GM12878 (cell line): ENCODE results near the gene LEPR. TPM values are rescaled to one million over a fixed set of nuclear protein-coding genes. Genes with fewer than 3 reads are reported as not detected.

Experiments
- BHLHE40 ChIP-seq, 2 experiments: fragments of 450-650 bp in 1 of 2; IDR thresholded peaks; 2 replicates each; pipeline ENCODE4 v1.6.1; 2011 to 2017; ENCODE audit warnings: low read depth in 2 of 2, borderline replicate concordance in 1 of 2, improper control_type of control experiment in 1 of 2, low read length in 1 of 2, mild to moderate bottlenecking in 1 of 2
- BRCA1 ChIP-seq: IDR thresholded peaks from 2 replicates; pipeline ENCODE4 v1.6.1; 2011; ENCODE audit warnings: low read depth, low read length, improper control_type of control experiment
- EGR1 ChIP-seq, 2 experiments: IDR thresholded peaks; 1 replicate in 1 of 2; 2 replicates in 1 of 2; pipeline ENCODE4 v1.6.1; 2011 to 2012; ENCODE audit warnings: low read depth in 2 of 2, low read length in 2 of 2, borderline replicate concordance in 1 of 2, mild to moderate bottlenecking in 1 of 2, moderate library complexity in 1 of 2
- EP300 ChIP-seq, 2 experiments: fragments of 150-350 bp in 1 of 2; IDR thresholded peaks; 2 replicates each; pipeline ENCODE4 v1.6.1; 2011 to 2012; ENCODE audit warnings: low read depth in 2 of 2, low read length in 2 of 2, borderline replicate concordance in 1 of 2, improper control_type of control experiment in 1 of 2, inconsistent platforms in 1 of 2; ENCODE audit not compliant: control insufficient read depth in 1 of 2
- HCFC1 ChIP-seq: fragments of 150-350 bp; IDR thresholded peaks from 2 replicates; pipeline ENCODE4 v1.6.1; 2014; ENCODE audit warnings: low read length
- HDGF ChIP-seq: fragments of 450-650 bp; IDR thresholded peaks from 2 replicates; pipeline ENCODE4 v1.6.1; 2016; ENCODE audit warnings: antibody characterized with exemption
- IKZF2 ChIP-seq, 2 experiments: fragments of 450-650 bp; IDR thresholded peaks; 2 replicates each; pipeline ENCODE4 v1.6.1; 2017; ENCODE audit warnings: mild to moderate bottlenecking in 2 of 2, moderate library complexity in 2 of 2
- KLF5 ChIP-seq: fragments of 450-650 bp; IDR thresholded peaks from 2 replicates; pipeline ENCODE4 v1.6.1; 2014; ENCODE audit warnings: mild to moderate bottlenecking; ENCODE audit not compliant: partially characterized antibody
- MYC ChIP-seq: IDR thresholded peaks from 2 replicates; pipeline ENCODE4 v1.6.1; 2011; ENCODE audit warnings: mild to moderate bottlenecking, low read length, moderate library complexity, inconsistent platforms; ENCODE audit not compliant: insufficient read depth, insufficient replicate concordance, insufficient read length, severe bottlenecking
- POLR2AphosphoS5 ChIP-seq: IDR thresholded peaks from 2 replicates; pipeline ENCODE4 v1.6.1; 2011; ENCODE audit warnings: mild to moderate bottlenecking, low read length, inconsistent platforms
- RBBP5 ChIP-seq: fragments of 200-600 bp; sonication (generic); conservative IDR thresholded peaks from 2 replicates; pipeline ENCODE4 v1.6.1; 2016
- RELA ChIP-seq: fragments of 450-650 bp; IDR thresholded peaks from 2 replicates; pipeline ENCODE4 v1.8.0; 2014; ENCODE audit warnings: borderline replicate concordance; ENCODE audit not compliant: partially characterized antibody
- SREBF2 ChIP-seq: IDR thresholded peaks from 2 replicates; pipeline ENCODE4 v1.6.1; 2012; ENCODE audit warnings: mild to moderate bottlenecking, low read length
- STAT1 ChIP-seq: fragments of 450-650 bp; conservative IDR thresholded peaks from 2 replicates; pipeline ENCODE4 v1.6.1; 2014; ENCODE audit warnings: antibody characterized with exemption, mild to moderate bottlenecking
- TCF3 ChIP-seq: IDR thresholded peaks from 2 replicates; pipeline ENCODE4 v1.6.1; 2012; ENCODE audit warnings: low read depth, mild to moderate bottlenecking, low read length, borderline replicate concordance; ENCODE audit not compliant: insufficient read depth
- WRNIP1 ChIP-seq: IDR thresholded peaks from 2 replicates; pipeline ENCODE4 v1.6.1; 2011; ENCODE audit warnings: low read depth, low read length, improper control_type of control experiment, borderline replicate concordance
- YBX1 ChIP-seq: fragments of 450-650 bp; IDR thresholded peaks from 2 replicates; pipeline ENCODE4 v1.6.1; 2016; ENCODE audit warnings: antibody characterized with exemption
- polyA plus RNA-seq, 11 experiments: library from polyadenylated mRNA; depleted of rRNA in 4 of 11; unstranded in 6 of 11; stranded (reverse) in 5 of 11; fragments of >200 nt; fragmentation: Nextera tagmentation in 4 of 11; fragmentation: Illumina TruSeq in 1 of 11; extraction: Ambion mirVana in 4 of 11; extraction: Trizol in 1 of 11; gene quantifications; 1 replicate in 1 of 11; 2 replicates in 10 of 11; pipeline versions ENCODE4 v1.2.1 to v1.2.3, GENCODE V29; 2011 to 2016; ENCODE audit warnings: inconsistent platforms in 2 of 11, missing spikeins in 2 of 11, low read depth in 1 of 11
- total RNA-seq, 4 experiments: library from RNA; depleted of rRNA in 3 of 4; stranded (reverse); fragments of >200 nt in 3 of 4; fragmentation: Illumina TruSeq in 1 of 4; extraction: Trizol in 1 of 4; gene quantifications; 2 replicates each; pipeline versions ENCODE4 v1.2.1 to v1.2.3, GENCODE V29; 2013 to 2021
- TF ChIP-seq, protein P1 (sequence below): fragments of 450-650 bp; IDR thresholded peaks from 2 replicates; pipeline ENCODE4 v1.6.1; 2017; ENCODE audit warnings: mild to moderate bottlenecking, moderate library complexity
- TF ChIP-seq, protein P2 (sequence below): fragments of 450-650 bp; IDR thresholded peaks from 2 replicates; pipeline ENCODE4 v1.6.1; 2016; ENCODE audit warnings: mild to moderate bottlenecking
- TF ChIP-seq, protein P3 (sequence below): fragments of 450-650 bp; formaldehyde crosslinking; IDR thresholded peaks from 2 replicates; pipeline ENCODE4 v1.5.0; 2022; ENCODE audit warnings: mild to moderate bottlenecking, missing genetic modification characterization

Gene LEPR
- total and polyA plus RNA-seq, 10 of the 15 experiments (the other 5 are each of a cell fraction or from before 2014, with no cell fraction given): 0.49 to 3.7 (median 1.2) TPM

DNA sequence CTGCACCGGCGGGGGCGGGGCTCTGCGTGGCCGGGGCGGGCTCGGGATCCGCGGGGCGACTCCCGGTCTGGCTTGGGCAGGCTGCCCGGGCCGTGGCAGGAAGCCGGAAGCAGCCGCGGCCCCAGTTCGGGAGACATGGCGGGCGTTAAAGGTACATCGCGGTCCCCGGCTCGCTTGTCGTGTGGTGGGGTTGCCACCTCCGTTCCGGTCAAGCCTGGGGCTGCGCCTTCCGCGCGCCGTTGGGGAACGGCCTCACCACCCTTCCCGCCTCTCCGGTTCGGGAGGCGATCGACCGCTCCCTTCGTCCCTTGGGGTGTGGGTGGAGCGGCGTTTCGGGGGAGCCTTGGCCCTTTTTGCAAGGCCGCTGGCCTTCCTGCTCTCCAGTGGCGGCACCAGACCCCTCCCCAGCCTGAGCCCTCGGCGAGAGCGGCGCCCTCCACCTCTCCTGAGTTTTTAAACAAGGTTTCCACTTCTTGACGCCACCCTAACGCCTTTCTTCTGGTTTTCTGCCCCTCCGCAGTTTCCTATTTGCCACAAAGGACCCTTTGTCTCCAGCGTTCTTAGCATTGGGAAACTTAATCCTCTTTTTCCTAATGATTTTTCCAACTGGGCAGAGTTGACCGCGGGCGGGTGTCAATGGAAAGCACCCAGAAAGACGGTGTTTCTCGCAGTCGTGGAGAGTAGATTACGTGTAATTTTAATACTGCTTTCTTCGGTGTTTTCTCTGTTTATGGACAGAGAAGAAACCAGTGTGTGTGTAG, at the start of gene LEPR, which contains the start of gene LEPROT (continued):
- TF ChIP-seq, protein P1, sequence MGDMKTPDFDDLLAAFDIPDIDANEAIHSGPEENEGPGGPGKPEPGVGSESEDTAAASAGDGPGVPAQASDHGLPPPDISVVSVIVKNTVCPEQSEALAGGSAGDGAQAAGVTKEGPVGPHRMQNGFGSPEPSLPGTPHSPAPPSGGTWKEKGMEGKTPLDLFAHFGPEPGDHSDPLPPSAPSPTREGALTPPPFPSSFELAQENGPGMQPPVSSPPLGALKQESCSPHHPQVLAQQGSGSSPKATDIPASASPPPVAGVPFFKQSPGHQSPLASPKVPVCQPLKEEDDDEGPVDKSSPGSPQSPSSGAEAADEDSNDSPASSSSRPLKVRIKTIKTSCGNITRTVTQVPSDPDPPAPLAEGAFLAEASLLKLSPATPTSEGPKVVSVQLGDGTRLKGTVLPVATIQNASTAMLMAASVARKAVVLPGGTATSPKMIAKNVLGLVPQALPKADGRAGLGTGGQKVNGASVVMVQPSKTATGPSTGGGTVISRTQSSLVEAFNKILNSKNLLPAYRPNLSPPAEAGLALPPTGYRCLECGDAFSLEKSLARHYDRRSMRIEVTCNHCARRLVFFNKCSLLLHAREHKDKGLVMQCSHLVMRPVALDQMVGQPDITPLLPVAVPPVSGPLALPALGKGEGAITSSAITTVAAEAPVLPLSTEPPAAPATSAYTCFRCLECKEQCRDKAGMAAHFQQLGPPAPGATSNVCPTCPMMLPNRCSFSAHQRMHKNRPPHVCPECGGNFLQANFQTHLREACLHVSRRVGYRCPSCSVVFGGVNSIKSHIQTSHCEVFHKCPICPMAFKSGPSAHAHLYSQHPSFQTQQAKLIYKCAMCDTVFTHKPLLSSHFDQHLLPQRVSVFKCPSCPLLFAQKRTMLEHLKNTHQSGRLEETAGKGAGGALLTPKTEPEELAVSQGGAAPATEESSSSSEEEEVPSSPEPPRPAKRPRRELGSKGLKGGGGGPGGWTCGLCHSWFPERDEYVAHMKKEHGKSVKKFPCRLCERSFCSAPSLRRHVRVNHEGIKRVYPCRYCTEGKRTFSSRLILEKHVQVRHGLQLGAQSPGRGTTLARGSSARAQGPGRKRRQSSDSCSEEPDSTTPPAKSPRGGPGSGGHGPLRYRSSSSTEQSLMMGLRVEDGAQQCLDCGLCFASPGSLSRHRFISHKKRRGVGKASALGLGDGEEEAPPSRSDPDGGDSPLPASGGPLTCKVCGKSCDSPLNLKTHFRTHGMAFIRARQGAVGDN: peak; percentile 61; the same call in 1 of the 2 replicates
- TF ChIP-seq, protein P2, sequence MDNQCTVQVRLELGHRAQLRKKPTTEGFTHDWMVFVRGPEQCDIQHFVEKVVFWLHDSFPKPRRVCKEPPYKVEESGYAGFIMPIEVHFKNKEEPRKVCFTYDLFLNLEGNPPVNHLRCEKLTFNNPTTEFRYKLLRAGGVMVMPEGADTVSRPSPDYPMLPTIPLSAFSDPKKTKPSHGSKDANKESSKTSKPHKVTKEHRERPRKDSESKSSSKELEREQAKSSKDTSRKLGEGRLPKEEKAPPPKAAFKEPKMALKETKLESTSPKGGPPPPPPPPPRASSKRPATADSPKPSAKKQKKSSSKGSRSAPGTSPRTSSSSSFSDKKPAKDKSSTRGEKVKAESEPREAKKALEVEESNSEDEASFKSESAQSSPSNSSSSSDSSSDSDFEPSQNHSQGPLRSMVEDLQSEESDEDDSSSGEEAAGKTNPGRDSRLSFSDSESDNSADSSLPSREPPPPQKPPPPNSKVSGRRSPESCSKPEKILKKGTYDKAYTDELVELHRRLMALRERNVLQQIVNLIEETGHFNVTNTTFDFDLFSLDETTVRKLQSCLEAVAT: peak; percentile 42
- TF ChIP-seq KLF5: peak; percentile 63
- TF ChIP-seq HDGF: 0 out of 2 replicates have a peak, but pooled peaks have one; percentile 12
- no peak for TF ChIP-seq EP300 (IDR thresholded peaks at IDR 0.05; ENCODE audit: borderline replicate concordance in 1 of 2, control insufficient read depth in 1 of 2, low read depth in 2 of 2, low read length in 2 of 2)
- no peak for TF ChIP-seq WRNIP1
- TF ChIP-seq BHLHE40 (IDR thresholded peaks at IDR 0.05; ENCODE audit: borderline replicate concordance in 1 of 2, low read depth in 2 of 2, low read length in 1 of 2): peak in 1 of 2 experiments; percentile 40; a peak in 1 of 4 replicates
- no peak for TF ChIP-seq SREBF2
- no peak for TF ChIP-seq BRCA1
- TF ChIP-seq TCF3: 0 out of 2 replicates have a peak, but pooled peaks have one; percentile 14
- TF ChIP-seq EGR1 (IDR thresholded peaks at IDR 0.05; ENCODE audit: borderline replicate concordance in 1 of 2, low read depth in 2 of 2, low read length in 2 of 2): 0 out of 3 replicates have a peak, but pooled peaks of 1 of the 2 experiments have one; percentile 27
- TF ChIP-seq YBX1: no peak
- TF ChIP-seq, protein P3, sequence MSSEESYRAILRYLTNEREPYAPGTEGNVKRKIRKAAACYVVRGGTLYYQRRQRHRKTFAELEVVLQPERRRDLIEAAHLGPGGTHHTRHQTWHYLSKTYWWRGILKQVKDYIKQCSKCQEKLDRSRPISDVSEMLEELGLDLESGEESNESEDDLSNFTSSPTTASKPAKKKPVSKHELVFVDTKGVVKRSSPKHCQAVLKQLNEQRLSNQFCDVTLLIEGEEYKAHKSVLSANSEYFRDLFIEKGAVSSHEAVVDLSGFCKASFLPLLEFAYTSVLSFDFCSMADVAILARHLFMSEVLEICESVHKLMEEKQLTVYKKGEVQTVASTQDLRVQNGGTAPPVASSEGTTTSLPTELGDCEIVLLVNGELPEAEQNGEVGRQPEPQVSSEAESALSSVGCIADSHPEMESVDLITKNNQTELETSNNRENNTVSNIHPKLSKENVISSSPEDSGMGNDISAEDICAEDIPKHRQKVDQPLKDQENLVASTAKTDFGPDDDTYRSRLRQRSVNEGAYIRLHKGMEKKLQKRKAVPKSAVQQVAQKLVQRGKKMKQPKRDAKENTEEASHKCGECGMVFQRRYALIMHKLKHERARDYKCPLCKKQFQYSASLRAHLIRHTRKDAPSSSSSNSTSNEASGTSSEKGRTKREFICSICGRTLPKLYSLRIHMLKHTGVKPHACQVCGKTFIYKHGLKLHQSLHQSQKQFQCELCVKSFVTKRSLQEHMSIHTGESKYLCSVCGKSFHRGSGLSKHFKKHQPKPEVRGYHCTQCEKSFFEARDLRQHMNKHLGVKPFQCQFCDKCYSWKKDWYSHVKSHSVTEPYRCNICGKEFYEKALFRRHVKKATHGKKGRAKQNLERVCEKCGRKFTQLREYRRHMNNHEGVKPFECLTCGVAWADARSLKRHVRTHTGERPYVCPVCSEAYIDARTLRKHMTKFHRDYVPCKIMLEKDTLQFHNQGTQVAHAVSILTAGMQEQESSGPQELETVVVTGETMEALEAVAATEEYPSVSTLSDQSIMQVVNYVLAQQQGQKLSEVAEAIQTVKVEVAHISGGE (CRISPR knock-in tag): peak; percentile 77
- peak; percentile 70; the same call in 1 of the 2 replicates for TF ChIP-seq POLR2AphosphoS5
- peak; percentile 44 for TF ChIP-seq RELA
- no peak for TF ChIP-seq STAT1
- TF ChIP-seq IKZF2 (IDR thresholded peaks at IDR 0.05): peak; percentile 45 to 57; a peak in 3 of 4 replicates
- no peak for TF ChIP-seq RBBP5
- TF ChIP-seq MYC: peak; percentile 30
- peak; percentile 46; the same call in 1 of the 2 replicates for TF ChIP-seq HCFC1
